Measurements from ENCODE around the gene FNDC3B.

The FNDC3B gene

GRCh38 chr3:172166890-172167289 lies 127.5 kb downstream of the FNDC3B start:
- TF ChIP-seq, protein P1, sequence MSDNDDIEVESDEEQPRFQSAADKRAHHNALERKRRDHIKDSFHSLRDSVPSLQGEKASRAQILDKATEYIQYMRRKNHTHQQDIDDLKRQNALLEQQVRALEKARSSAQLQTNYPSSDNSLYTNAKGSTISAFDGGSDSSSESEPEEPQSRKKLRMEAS (IDR thresholded peaks at IDR 0.05) = no peak
- no peak for TF ChIP-seq TEAD4 (IDR thresholded peaks at IDR 0.05)
- no peak for TF ChIP-seq CREB1 (IDR thresholded peaks at IDR 0.05; ENCODE audit: low read depth)
- no peak for TF ChIP-seq NFIC (IDR thresholded peaks at IDR 0.05)
- no peak for TF ChIP-seq YY1 (IDR thresholded peaks at IDR 0.05; ENCODE audit: low read depth)
- TF ChIP-seq FOXM1 (IDR thresholded peaks at IDR 0.05; ENCODE audit: borderline replicate concordance, low read depth) = no peak
- TF ChIP-seq EGR1 (IDR thresholded peaks at IDR 0.05) = no peak
- no peak for TF ChIP-seq RAD21 (IDR thresholded peaks at IDR 0.05; ENCODE audit: low read depth)
- no peak for TF ChIP-seq REST (IDR thresholded peaks at IDR 0.05; ENCODE audit: low read depth)
- no peak for TF ChIP-seq EP300 (IDR thresholded peaks at IDR 0.05; ENCODE audit: borderline replicate concordance)
- TF ChIP-seq, protein P2, sequence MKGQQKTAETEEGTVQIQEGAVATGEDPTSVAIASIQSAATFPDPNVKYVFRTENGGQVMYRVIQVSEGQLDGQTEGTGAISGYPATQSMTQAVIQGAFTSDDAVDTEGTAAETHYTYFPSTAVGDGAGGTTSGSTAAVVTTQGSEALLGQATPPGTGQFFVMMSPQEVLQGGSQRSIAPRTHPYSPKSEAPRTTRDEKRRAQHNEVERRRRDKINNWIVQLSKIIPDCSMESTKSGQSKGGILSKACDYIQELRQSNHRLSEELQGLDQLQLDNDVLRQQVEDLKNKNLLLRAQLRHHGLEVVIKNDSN (IDR thresholded peaks at IDR 0.05) = no peak
- TF ChIP-seq CEBPB (IDR thresholded peaks at IDR 0.05) = no peak
- no peak for TF ChIP-seq ZBTB7A (IDR thresholded peaks at IDR 0.05; ENCODE audit: low read depth)
- no peak for TF ChIP-seq TAF1 (IDR thresholded peaks at IDR 0.05; ENCODE audit: low read depth)
- no peak for TF ChIP-seq TCF12 (IDR thresholded peaks at IDR 0.05; ENCODE audit: low read depth)

GRCh38 chr3:172167892-172168648 lies 128.7 kb downstream of the FNDC3B start:
- no peak for TF ChIP-seq TAF1 (IDR thresholded peaks at IDR 0.05; ENCODE audit: low read depth)
- no peak for TF ChIP-seq ZBTB7A (IDR thresholded peaks at IDR 0.05; ENCODE audit: low read depth)
- no peak for TF ChIP-seq CEBPB (IDR thresholded peaks at IDR 0.05)
- TF ChIP-seq EP300 (IDR thresholded peaks at IDR 0.05; ENCODE audit: borderline replicate concordance) = no peak
- no peak for TF ChIP-seq CREB1 (IDR thresholded peaks at IDR 0.05; ENCODE audit: low read depth)
- no peak for TF ChIP-seq FOXM1 (IDR thresholded peaks at IDR 0.05; ENCODE audit: borderline replicate concordance, low read depth)
- TF ChIP-seq, protein P1 (IDR thresholded peaks at IDR 0.05) = no peak
- no peak for TF ChIP-seq RAD21 (IDR thresholded peaks at IDR 0.05; ENCODE audit: low read depth)
- TF ChIP-seq, protein P2 (IDR thresholded peaks at IDR 0.05) = no peak
- no peak for TF ChIP-seq REST (IDR thresholded peaks at IDR 0.05; ENCODE audit: low read depth)
- TF ChIP-seq YY1 (IDR thresholded peaks at IDR 0.05; ENCODE audit: low read depth) = no peak
- TF ChIP-seq EGR1 (IDR thresholded peaks at IDR 0.05) = no peak
- TF ChIP-seq TCF12 (IDR thresholded peaks at IDR 0.05; ENCODE audit: low read depth) = no peak

GRCh38 chr3:172170073-172170709 lies 130.8 kb downstream of the FNDC3B start:
- TF ChIP-seq ZBTB7A (IDR thresholded peaks at IDR 0.05; ENCODE audit: low read depth) (no peak), TCF12 (IDR thresholded peaks at IDR 0.05; ENCODE audit: low read depth) (no peak), TEAD4 (IDR thresholded peaks at IDR 0.05) (no peak), EGR1 (IDR thresholded peaks at IDR 0.05) (no peak), REST (IDR thresholded peaks at IDR 0.05; ENCODE audit: low read depth) (no peak), CREB1 (IDR thresholded peaks at IDR 0.05; ENCODE audit: low read depth) (no peak), CEBPB (IDR thresholded peaks at IDR 0.05) (no peak)
- TF ChIP-seq, protein P1 (IDR thresholded peaks at IDR 0.05) = no peak

Measured in Ishikawa (cell line).